Gastroesophageal sphincter (tissue), 3 donors: Measurements from ENCODE around the gene INTS14.

Experiments
- EP300 ChIP-seq: sonication (generic); formaldehyde crosslinking; IDR thresholded peaks from one replicate; pipeline ENCODE4 v1.6.1; 2017; ENCODE audit warnings: antibody characterized with exemption, mild to moderate bottlenecking
- POLR2A ChIP-seq, 2 donors: fragments of 450-650 bp; IDR thresholded peaks; one replicate each; pipeline ENCODE4 v1.6.1; 2017; ENCODE audit warnings: antibody characterized with exemption in 2 of 2, mild to moderate bottlenecking in 2 of 2, moderate library complexity in 1 of 2
- POLR2AphosphoS5 ChIP-seq: sonication (generic); formaldehyde crosslinking; IDR thresholded peaks from one replicate; pipeline ENCODE4 v1.6.1; 2017; ENCODE audit warnings: antibody characterized with exemption
- TF ChIP-seq, protein P1 (sequence below), 4 experiments: fragments of 200-600 bp in 2 of 4; fragments of 450-650 bp in 2 of 4; sonication (generic) in 1 of 4; IDR thresholded peaks; one replicate each; pipeline ENCODE4 v1.5.1; 2017 to 2019; ENCODE audit warnings: antibody characterized with exemption in 4 of 4, mild to moderate bottlenecking in 2 of 4, moderate library complexity in 2 of 4

GRCh38 chr15:65630760-65631159, 19.8 kb upstream of the INTS14 start:
- TF ChIP-seq, protein P1, sequence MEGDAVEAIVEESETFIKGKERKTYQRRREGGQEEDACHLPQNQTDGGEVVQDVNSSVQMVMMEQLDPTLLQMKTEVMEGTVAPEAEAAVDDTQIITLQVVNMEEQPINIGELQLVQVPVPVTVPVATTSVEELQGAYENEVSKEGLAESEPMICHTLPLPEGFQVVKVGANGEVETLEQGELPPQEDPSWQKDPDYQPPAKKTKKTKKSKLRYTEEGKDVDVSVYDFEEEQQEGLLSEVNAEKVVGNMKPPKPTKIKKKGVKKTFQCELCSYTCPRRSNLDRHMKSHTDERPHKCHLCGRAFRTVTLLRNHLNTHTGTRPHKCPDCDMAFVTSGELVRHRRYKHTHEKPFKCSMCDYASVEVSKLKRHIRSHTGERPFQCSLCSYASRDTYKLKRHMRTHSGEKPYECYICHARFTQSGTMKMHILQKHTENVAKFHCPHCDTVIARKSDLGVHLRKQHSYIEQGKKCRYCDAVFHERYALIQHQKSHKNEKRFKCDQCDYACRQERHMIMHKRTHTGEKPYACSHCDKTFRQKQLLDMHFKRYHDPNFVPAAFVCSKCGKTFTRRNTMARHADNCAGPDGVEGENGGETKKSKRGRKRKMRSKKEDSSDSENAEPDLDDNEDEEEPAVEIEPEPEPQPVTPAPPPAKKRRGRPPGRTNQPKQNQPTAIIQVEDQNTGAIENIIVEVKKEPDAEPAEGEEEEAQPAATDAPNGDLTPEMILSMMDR (IDR thresholded peaks at IDR 0.05) = no peak
- TF ChIP-seq POLR2A (IDR thresholded peaks at IDR 0.05) (no peak), POLR2AphosphoS5 (no peak), EP300 (no peak)
